Activated CD4-positive, alpha-beta T cell treated with anti-CD3 and anti-CD28 coated beads, Interleukin-2, amount 10 ng/mL, durations not matched to agents 24 days and 14 days (primary cell): ENCODE results near the gene SCAMP4. TPM values are rescaled to one million over a fixed set of nuclear protein-coding genes. Genes with fewer than 3 reads are reported as not detected.
A peak's percentile ranks its signal among the peaks of the same experiment; 100 is the strongest.

Source experiments
- DNase-seq: peaks from one replicate; pipeline ENCODE4 v3.0.0; 2022
- H3K27ac Mint-ChIP-seq: one replicate; pipeline ENCODE4 v1.8.0; 2022; ENCODE audit warnings: mild to moderate bottlenecking, mixed read lengths
- H3K27me3 Mint-ChIP-seq: one replicate; pipeline ENCODE4 v1.8.0; 2022; ENCODE audit warnings: mixed read lengths
- H3K36me3 Mint-ChIP-seq: one replicate; pipeline ENCODE4 v1.8.0; 2022; ENCODE audit warnings: low read depth, mild to moderate bottlenecking, mixed read lengths
- H3K4me1 Mint-ChIP-seq: one replicate; pipeline ENCODE4 v1.8.0; 2021; ENCODE audit warnings: mixed read lengths
- H3K4me3 Mint-ChIP-seq: one replicate; pipeline ENCODE4 v1.8.0; 2022; ENCODE audit warnings: mild to moderate bottlenecking, moderate library complexity, mixed read lengths
- H3K9me3 Mint-ChIP-seq: one replicate; pipeline ENCODE4 v1.8.0; 2021; ENCODE audit warnings: mixed read lengths
- intact Hi-C: fragments of 100-400 bp; cut with micrococcal nuclease; formaldehyde crosslinking; loops from one replicate; pipeline ENCODE4 v1.15.1; 2023
- total RNA-seq: library from RNA; stranded (reverse); gene quantifications from 2 replicates; pipeline ENCODE4 v1.2.3, GENCODE V29; 2022

Gene SCAMP4
- total RNA-seq, 1 donor from 2014 or later, result 42.4 TPM

GRCh38 chr19:1862424-1863327 is 42.5 kb upstream of the SCAMP4 start:
- intact Hi-C loops, result loop anchor here (5.0 kb wide), 1 partner anchor 235 kb away; the partner anchor contains the start of genes IZUMO4 and MOB3A
- H3K4me3 Mint-ChIP-seq, result peak overlapping the region; percentile 88
- peak overlapping the region; percentile 91 for H3K27ac Mint-ChIP-seq
- H3K36me3 Mint-ChIP-seq, result peaks cover 3% of the 10 kb centered on the region
- peak; percentile 89 for DNase-seq
- H3K9me3 Mint-ChIP-seq, result no peaks in the 10 kb centered on the region
- peaks cover 22% of the 10 kb centered on the region for H3K4me1 Mint-ChIP-seq
- no peaks in the 10 kb centered on the region for H3K27me3 Mint-ChIP-seq

GRCh38 chr19:1863328-1863637 is 41.9 kb upstream of the SCAMP4 start, which contains the start of gene KLF16:
Gene KLF16 (minus strand): TSS chr19:1863579. CDS start chr19:1863497, 82 bp downstream.
- no peaks in the 10 kb centered on the region for H3K9me3 Mint-ChIP-seq
- peak within 1 kb of the TSS; percentile 88 for H3K4me3 Mint-ChIP-seq
- H3K4me1 Mint-ChIP-seq, result peaks cover 19% of the 10 kb centered on the region
- peaks cover 6% of the 10 kb centered on the region for H3K36me3 Mint-ChIP-seq
- intact Hi-C loops, result loop anchor here (5.0 kb wide), 1 partner anchor 234 kb away; the partner anchor contains the start of genes IZUMO4 and MOB3A
- no peak for DNase-seq
- H3K27me3 Mint-ChIP-seq, result no peaks in the 10 kb centered on the region
- peak within 1 kb of the TSS; percentile 91 for H3K27ac Mint-ChIP-seq

DNA sequence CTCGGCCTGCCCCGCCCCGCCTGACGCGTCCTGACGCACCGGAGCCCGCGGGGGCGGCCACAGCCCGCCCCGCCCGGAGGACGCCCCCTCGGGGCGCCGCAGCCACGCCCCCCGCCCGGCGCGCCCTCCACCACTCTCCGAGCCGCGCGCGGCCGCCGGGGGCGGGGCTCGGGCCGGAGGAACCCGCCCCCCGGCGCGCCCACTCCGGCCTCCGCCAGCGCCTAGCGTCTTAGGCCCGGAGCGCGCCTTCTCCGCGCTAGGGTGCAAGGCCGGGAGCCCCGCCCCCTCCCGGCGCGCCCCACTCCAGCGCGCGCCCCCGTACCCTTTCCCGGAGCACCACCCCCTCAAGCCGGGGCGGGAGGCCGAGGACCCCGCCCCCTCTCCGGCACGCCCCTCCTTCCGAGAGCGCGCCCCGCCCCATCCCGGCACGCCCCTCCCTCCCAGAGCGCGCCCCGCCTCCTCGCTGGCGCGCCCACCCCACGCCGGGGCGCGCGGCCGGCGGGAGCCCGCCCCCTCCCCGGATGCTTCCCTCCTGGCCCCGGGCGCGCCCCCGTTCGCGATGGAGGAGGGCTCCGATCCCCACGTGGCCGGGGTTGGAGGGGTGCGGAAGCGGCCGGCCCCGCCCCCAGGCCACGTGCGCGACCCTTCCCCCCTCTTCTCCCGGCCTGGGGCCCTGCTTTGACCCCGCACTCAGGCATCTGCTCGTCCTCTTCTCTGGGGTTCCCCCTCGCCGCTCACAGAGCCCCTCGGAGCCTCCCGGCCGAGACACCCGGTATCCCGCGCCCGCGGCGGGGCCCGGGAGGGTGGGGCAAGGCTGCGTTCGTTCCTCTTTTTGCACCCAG is 41.3 kb upstream of the SCAMP4 start:
- H3K36me3 Mint-ChIP-seq, result peaks cover 7% of the 10 kb centered on the region
- H3K4me3 Mint-ChIP-seq, result peak overlapping the region; percentile 83
- no peaks in the 10 kb centered on the region for H3K9me3 Mint-ChIP-seq
- peaks cover 16% of the 10 kb centered on the region for H3K4me1 Mint-ChIP-seq
- intact Hi-C loops, result loop anchor here (1.0 to 5.0 kb wide), 5 partner anchors 9 to 233 kb away; partner anchors contain the start of genes ABHD17A, ADAT3, IZUMO4 and MOB3A
- H3K27me3 Mint-ChIP-seq, result no peaks in the 10 kb centered on the region
- peak; percentile 98 for DNase-seq
- peak overlapping the region; percentile 89 for H3K27ac Mint-ChIP-seq

DNA sequence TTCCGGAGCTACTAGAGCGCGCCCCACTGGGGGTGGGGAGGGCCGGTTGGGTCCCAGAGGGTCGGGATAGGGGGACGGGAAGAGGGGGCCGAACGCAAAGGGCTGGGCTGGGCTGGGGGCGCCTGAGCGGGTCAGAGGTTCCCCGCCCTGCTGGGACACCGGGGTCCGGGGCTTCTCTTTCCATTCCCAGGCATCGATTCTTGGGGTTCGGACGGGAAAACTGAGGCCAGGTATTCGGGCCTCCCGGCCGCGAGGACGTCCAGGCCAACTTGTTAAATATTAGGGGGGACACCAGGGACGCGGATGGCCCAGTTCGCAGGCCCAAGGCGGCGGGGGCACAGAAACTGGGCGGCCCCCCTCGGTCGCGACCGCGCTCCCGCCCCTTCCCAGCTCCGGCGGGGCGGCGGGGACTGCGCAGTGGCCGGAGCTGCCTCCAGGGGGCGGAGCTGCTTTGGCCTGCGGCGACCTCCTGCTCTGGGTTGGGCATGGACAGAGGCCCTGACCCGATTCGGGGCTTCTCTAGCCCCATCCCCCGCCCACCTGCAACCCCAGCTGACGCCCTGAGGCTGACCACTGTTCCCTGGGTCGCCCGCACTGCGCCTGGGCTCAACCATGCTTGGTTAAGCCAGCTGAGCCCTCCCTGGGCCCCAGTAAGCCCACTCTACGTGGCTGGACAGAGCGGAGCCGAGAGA is 40.6 kb upstream of the SCAMP4 start:
- intact Hi-C loops, result loop anchor here (1.0 to 5.0 kb wide), 5 partner anchors 9 to 233 kb away; partner anchors contain the start of genes ABHD17A, ADAT3, IZUMO4 and MOB3A
- H3K4me3 Mint-ChIP-seq, result peak overlapping the region; percentile 83

GRCh38 chr19:1865172-1866010 is 39.8 kb upstream of the SCAMP4 start:
- Mint-ChIP-seq H3K36me3 (peaks cover 10% of the 10 kb centered on the region), H3K9me3 (no peaks in the 10 kb centered on the region), H3K4me3 (peak overlapping the region; percentile 83), H3K27me3 (no peaks in the 10 kb centered on the region), H3K4me1 (peaks cover 14% of the 10 kb centered on the region), H3K27ac (peak overlapping the region; percentile 78)
- intact Hi-C loops, result no loop called here
- DNase-seq, result peak; percentile 66

More for the DNA sequence above, 40.6 kb upstream of the SCAMP4 start:
- peak; percentile 91 for DNase-seq
- H3K27me3 Mint-ChIP-seq, result no peaks in the 10 kb centered on the region
- peaks cover 14% of the 10 kb centered on the region for H3K4me1 Mint-ChIP-seq
- peak overlapping the region; percentile 89 for H3K27ac Mint-ChIP-seq
- H3K9me3 Mint-ChIP-seq, result no peaks in the 10 kb centered on the region
- H3K36me3 Mint-ChIP-seq, result peaks cover 9% of the 10 kb centered on the region

DNA sequence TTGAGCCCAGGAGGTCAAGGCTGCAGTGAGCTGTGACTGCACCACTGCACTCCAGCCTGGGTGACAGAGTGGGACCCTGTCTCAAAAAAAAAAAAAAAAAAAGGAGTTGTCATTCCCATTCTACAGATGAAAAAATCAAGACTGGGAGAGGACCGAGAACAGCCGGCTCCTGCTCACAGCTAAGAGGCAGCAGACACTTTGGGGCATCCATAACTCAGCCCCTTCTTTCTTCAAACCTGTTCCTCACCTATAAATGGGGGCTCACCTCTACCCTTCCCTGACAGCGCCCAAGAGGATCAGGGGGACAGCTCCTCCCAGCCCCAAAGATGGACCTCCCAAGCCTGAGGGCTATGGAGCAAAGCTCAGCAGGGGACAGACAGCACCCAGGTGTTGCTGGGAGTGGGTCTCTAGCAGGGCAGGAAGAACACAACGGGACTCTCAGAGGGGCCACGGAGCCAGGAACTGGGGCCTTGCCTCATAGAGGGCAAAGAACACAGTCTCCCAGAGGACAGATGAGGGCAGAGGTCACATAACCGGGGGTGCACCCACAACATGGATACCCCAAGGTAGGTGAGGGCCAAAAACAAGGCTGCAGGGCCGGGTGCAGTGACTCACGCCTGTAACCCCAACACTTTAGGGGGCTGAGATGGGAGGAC is 38.4 kb upstream of the SCAMP4 start:
- DNase-seq, result no peak
- Mint-ChIP-seq H3K27me3 (no peaks in the 10 kb centered on the region), H3K9me3 (no peaks in the 10 kb centered on the region), H3K27ac (no peak overlapping the region), H3K36me3 (peaks cover 13% of the 10 kb centered on the region), H3K4me3 (no peak overlapping the region), H3K4me1 (peaks cover 6% of the 10 kb centered on the region)
- intact Hi-C loops, result no loop called here

- intact Hi-C loops, result no loop called here
- Mint-ChIP-seq H3K9me3 (no peaks in the 10 kb centered on the region), H3K36me3 (peaks cover 13% of the 10 kb centered on the region), H3K4me1 (peaks cover 6% of the 10 kb centered on the region), H3K4me3 (no peak overlapping the region), H3K27me3 (no peaks in the 10 kb centered on the region), H3K27ac (no peak overlapping the region)
- DNase-seq, result no peak
These were observed 37.9 kb upstream of the SCAMP4 start for GRCh38 chr19:1867349-1867724.

DNA sequence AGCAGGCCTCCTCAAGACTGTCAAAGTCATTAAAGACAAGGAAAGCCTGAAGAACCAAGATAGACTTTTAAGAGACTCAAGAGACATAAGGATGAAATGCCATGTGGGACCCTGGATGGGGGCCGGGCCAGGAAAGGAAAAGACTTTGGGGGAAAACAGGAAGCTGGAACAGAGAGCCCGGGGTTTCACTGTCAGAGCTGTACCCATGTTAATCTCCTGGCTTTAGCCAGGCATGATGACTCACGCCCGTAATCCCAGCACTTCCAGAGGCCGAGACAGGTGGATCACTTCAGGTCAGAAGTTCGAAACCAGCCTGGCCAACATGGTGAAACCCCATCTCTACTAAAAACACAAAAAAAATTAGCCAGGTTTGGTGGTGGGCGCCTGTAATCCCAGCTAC is 36.2 kb upstream of the SCAMP4 start:
- Mint-ChIP-seq H3K27me3 (no peaks in the 10 kb centered on the region), H3K4me3 (no peak overlapping the region), H3K4me1 (peaks cover 7% of the 10 kb centered on the region), H3K36me3 (peaks cover 12% of the 10 kb centered on the region), H3K9me3 (no peaks in the 10 kb centered on the region), H3K27ac (peak overlapping the region; percentile 9)
- no peak for DNase-seq
- intact Hi-C loops, result no loop called here

DNA sequence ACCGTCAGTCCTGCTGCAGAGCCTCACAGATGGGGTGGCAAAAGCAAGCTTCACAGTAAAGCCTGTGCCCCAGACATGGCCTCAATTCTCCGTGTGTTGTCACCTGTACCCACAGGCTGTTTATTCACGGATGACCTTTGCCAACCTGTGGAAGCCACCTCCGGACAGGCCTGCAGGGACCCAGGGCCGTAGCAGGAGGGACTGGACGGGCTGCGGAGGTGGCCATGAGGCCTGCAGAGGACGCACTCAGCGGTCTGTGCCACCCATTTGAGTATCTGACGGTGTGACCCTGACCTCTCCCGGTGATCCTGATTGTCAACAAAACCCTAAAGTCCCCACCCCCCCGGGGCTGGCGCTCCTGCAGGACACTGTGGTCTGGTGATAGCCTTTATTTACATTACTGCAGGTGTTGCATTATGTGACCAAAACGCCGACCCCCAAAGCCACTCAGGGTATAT is 34.0 kb upstream of the SCAMP4 start:
- DNase-seq, result no peak
- Mint-ChIP-seq H3K4me1 (peaks cover 21% of the 10 kb centered on the region), H3K27ac (no peak overlapping the region), H3K4me3 (no peak overlapping the region), H3K36me3 (peaks cover 26% of the 10 kb centered on the region), H3K9me3 (no peaks in the 10 kb centered on the region), H3K27me3 (no peaks in the 10 kb centered on the region)
- intact Hi-C loops, result no loop called here

- Mint-ChIP-seq H3K27me3 (no peaks in the 10 kb centered on the region), H3K4me3 (no peak overlapping the region), H3K36me3 (peaks cover 26% of the 10 kb centered on the region), H3K9me3 (no peaks in the 10 kb centered on the region), H3K4me1 (peaks cover 22% of the 10 kb centered on the region), H3K27ac (no peak overlapping the region)
- intact Hi-C loops, result no loop called here
- no peak for DNase-seq
These were observed 33.6 kb upstream of the SCAMP4 start for GRCh38 chr19:1871630-1872029.

DNA sequence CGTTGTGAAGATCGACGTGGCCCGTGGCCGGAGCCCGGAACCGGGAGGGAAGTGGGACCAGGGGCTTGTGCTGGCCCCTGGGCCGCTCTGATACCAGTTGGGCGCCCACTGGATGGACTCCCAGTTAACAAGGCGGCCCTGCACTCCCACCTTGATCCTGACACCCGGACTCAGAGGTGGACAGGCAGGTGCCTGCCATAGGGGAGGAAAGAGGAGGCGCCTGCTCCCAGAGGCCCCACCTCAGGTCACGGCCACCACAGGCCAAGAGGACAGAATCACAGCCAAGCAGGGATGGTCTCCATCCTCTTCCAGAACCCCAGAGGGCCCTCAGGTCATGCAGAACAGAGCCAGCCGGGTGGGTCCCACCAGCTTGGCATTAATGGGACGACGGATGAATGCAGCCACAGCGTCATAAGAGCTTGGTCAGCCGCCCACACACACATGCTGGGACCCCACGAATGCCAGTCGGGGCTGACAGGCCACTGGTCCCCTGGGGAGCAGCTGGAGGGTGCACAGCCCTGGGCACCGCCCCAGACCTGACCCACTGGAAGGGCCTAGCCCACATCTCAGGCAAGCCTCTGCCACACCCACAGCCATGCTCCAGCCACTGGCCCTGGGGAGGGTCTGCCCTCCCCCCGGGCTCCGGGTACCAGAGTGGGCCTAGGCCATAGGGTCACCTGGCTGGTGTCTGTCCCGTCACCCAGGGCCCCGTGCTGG is 32.2 kb upstream of the SCAMP4 start:
- no peak for DNase-seq
- Mint-ChIP-seq H3K27ac (no peak overlapping the region), H3K4me3 (peak overlapping the region; percentile 99), H3K27me3 (no peaks in the 10 kb centered on the region), H3K36me3 (peaks cover 23% of the 10 kb centered on the region), H3K9me3 (no peaks in the 10 kb centered on the region), H3K4me1 (peaks cover 20% of the 10 kb centered on the region)
- intact Hi-C loops, result no loop called here
